GM23248 (cell line): ENCODE measurements around the gene FAM168A.

Experiments used
- EZH2 ChIP-seq: fragments of 200-600 bp; sonication (generic); IDR thresholded peaks from 2 replicates; pipeline ENCODE4 v1.6.1; 2018; ENCODE audit warnings: antibody characterized with exemption, mild to moderate bottlenecking; ENCODE audit not compliant: insufficient read depth, poor library complexity, severe bottlenecking
- EZH2phosphoT487 ChIP-seq: fragments of 200-600 bp; sonication (generic); IDR thresholded peaks from 2 replicates; pipeline ENCODE4 v1.6.1; 2018; ENCODE audit warnings: antibody characterized with exemption, moderate library complexity, mild to moderate bottlenecking, low read depth; ENCODE audit not compliant: insufficient read depth

GRCh38 chr11:73386546-73386945 lies 211.4 kb downstream of the FAM168A start:
- TF ChIP-seq EZH2 = no peak
- no peak for TF ChIP-seq EZH2phosphoT487
